ENCODE data around the gene PALM.

- no peak for TF ChIP-seq BHLHE40 (IDR thresholded peaks at IDR 0.05; ENCODE audit: borderline replicate concordance)
- TF ChIP-seq PKNOX1 (IDR thresholded peaks at IDR 0.05): no peak
- peak; percentile 55; the same call in 1 of the 2 replicates for TF ChIP-seq FOXM1 (IDR thresholded peaks at IDR 0.05; ENCODE audit: borderline replicate concordance)
- TF ChIP-seq SUZ12 (IDR thresholded peaks at IDR 0.05): no peak
- TF ChIP-seq LEF1 (IDR thresholded peaks at IDR 0.05; ENCODE audit: borderline replicate concordance): no peak
- no peak for TF ChIP-seq FOXK2 (IDR thresholded peaks at IDR 0.05)
- peak; percentile 60 for TF ChIP-seq ARNT (IDR thresholded peaks at IDR 0.05)
- TF ChIP-seq L3MBTL2 (conservative IDR thresholded peaks at IDR 0.05): peak; percentile 66
- no peak for TF ChIP-seq SP1 (IDR thresholded peaks at IDR 0.05)
- TF ChIP-seq CTBP1 (IDR thresholded peaks at IDR 0.05; ENCODE audit: borderline replicate concordance): no peak
- no peak for TF ChIP-seq FOXA1 (IDR thresholded peaks at IDR 0.05)
- TF ChIP-seq TARDBP (IDR thresholded peaks at IDR 0.05): no peak
- TF ChIP-seq ZNF384 (IDR thresholded peaks at IDR 0.05): no peak
- TF ChIP-seq HDGF (IDR thresholded peaks at IDR 0.05; ENCODE audit: borderline replicate concordance): 0 out of 2 replicates have a peak, but pooled peaks have one; percentile 78
Observed at GRCh38 chr19:662962-663681, 45.6 kb upstream of the PALM start, which contains the start of gene RNF126.
